BE2C (cell line): ENCODE data around the gene ADAMTS2.

Source experiments
- DNase-seq: peaks from one replicate; pipeline ENCODE4 v3.0.0-alpha.2; 2020
- H3K27me3 ChIP-seq: fragments of 250-450 bp; sonication (Bioruptor Pico); 2 replicates; pipeline ENCODE4 v1.5.1; 2020; ENCODE audit warnings: mild to moderate bottlenecking
- H3K36me3 ChIP-seq: fragments of 250-450 bp; sonication (Bioruptor Pico); 2 replicates; pipeline ENCODE4 v1.5.1; 2020; ENCODE audit warnings: mild to moderate bottlenecking
- H3K4me1 ChIP-seq: fragments of 250-450 bp; sonication (Bioruptor Pico); 2 replicates; pipeline ENCODE4 v1.5.1; 2020
- H3K4me3 ChIP-seq: 2 replicates; pipeline ENCODE4 v1.5.1; 2011; ENCODE audit warnings: low read depth, low read length
- H3K9me3 ChIP-seq: fragments of 250-450 bp; sonication (Bioruptor Pico); 2 replicates; pipeline ENCODE4 v1.5.1; 2020
- TF ChIP-seq, protein P1 (sequence below): IDR thresholded peaks from 2 replicates; pipeline ENCODE4 v1.5.1; 2012; ENCODE audit warnings: mild to moderate bottlenecking, low read depth, low read length

ADAMTS2 gene

DNA sequence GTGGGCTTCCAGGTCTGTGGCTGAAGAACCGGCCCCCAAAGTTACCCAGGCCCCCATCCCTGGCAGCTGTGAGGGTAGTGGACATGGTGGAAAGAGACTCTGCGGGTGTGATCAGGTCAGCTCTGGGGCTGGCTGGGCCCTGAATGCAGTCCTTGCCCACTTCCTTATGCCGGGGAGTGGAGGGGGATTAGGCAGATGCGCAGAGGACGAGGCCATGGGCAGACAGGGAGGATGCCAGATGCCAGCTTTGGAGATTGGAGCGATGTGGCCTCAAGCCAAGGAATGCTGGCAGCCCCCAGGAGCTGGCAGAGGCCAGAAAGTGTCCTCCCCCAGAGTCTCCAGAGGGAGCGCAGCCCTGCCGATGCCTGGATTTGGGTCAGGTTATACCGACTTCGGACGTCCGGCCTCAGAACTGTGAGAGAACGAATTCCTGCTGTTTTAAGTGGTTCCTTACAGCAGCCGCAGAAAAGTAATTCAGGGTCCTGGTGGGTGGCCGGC lies 69.8 kb downstream of the ADAMTS2 start:
- no peaks in the 10 kb centered on the region for H3K36me3 ChIP-seq
- H3K4me3 ChIP-seq: no peak overlapping the region

DNA sequence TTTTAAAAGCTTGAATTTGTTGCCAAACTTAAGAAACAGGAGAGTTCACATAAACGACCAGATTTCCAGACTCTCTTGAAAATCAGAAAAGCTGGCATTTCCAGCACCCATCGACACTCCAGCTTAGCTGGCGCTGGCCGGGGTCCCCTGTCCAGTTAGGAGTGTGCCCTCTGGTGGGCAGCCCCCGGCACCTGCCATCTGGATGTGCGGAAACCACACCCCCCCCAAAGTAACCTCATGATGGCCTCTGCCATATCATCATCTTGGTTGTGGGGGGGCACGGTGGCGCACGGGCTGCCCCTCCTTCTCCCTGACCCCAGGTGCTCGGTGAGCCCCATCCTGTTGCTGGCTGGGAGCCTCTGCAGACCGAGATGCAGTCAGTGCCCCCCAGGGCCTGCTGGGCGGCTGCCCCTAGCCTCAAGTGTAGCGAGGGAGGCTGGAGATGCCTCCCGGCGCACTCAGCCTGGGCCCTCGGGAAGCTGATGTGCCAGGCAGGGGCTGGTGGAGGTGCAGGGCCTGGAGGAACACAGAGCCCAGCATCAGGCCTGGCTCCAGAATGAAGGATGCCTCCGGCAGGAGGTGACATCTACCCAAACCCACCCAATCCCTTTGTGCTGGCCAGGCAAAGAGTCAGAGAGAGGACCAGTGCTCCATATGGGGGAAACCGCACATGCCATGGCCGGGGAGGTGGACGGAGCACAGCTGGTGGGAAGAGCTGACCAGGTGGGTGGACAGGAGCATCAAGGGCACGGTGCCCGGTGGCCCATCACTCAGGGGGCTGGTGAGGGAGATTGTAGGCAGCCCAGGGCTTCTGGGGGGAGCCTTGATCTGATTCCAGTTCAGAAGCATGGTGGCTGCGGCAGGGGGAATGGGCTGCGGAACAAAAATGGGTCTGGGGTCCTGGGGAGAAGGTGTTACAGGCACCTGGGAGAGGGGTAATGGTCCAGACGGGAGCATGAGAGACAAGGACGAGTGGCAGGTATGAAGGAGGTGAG lies 70.6 kb downstream of the ADAMTS2 start:
- Histone ChIP-seq H3K36me3 (no peaks in the 10 kb centered on the region), H3K4me1 (no peaks in the 10 kb centered on the region), H3K4me3 (no peak overlapping the region), H3K27me3 (no peaks in the 10 kb centered on the region), H3K9me3 (no peaks in the 10 kb centered on the region)
- TF ChIP-seq, protein P1, sequence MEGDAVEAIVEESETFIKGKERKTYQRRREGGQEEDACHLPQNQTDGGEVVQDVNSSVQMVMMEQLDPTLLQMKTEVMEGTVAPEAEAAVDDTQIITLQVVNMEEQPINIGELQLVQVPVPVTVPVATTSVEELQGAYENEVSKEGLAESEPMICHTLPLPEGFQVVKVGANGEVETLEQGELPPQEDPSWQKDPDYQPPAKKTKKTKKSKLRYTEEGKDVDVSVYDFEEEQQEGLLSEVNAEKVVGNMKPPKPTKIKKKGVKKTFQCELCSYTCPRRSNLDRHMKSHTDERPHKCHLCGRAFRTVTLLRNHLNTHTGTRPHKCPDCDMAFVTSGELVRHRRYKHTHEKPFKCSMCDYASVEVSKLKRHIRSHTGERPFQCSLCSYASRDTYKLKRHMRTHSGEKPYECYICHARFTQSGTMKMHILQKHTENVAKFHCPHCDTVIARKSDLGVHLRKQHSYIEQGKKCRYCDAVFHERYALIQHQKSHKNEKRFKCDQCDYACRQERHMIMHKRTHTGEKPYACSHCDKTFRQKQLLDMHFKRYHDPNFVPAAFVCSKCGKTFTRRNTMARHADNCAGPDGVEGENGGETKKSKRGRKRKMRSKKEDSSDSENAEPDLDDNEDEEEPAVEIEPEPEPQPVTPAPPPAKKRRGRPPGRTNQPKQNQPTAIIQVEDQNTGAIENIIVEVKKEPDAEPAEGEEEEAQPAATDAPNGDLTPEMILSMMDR: no peak
- no peak for DNase-seq

More for the DNA sequence above, 69.8 kb downstream of the ADAMTS2 start:
- Histone ChIP-seq H3K27me3 (no peaks in the 10 kb centered on the region), H3K9me3 (no peaks in the 10 kb centered on the region), H3K4me1 (no peaks in the 10 kb centered on the region)
- TF ChIP-seq, protein P1: no peak
- no peak for DNase-seq

DNA sequence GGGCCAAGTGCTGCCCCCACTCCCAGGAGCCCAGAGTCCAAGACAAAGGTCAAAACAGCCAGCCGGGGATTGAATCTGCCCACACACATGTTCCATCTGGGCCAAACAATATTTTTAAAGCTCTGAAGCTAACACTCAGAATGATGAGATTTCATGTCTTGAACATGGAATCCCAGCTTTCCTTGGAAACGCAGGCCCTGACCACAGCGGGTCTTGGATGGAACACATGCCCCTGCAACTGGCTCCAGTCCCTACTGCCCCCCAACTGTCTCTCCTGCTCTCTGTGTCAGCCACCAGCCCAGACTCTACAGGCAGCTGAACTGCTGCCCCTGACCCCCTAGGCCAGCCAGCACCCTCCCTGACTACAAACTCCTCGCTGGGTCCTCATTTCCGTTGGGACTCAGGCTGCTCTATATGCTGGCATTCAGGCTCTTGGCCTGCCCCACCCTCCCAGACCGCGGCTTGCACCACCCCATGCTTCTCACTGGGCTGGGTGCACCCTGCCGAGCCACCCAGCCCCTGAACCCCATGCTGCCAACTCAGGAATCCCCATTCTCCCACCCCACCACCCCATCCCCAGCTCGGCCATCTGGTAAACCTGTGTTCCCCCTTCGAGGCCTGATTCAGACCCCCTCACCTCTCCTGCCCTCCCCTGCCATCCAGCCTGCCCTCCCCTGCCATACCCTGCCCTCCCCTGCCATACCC lies 71.7 kb downstream of the ADAMTS2 start:
- Histone ChIP-seq H3K36me3 (no peaks in the 10 kb centered on the region), H3K4me1 (no peaks in the 10 kb centered on the region), H3K9me3 (no peaks in the 10 kb centered on the region), H3K27me3 (no peaks in the 10 kb centered on the region), H3K4me3 (no peak overlapping the region)
- TF ChIP-seq, protein P1: no peak
- no peak for DNase-seq

DNA sequence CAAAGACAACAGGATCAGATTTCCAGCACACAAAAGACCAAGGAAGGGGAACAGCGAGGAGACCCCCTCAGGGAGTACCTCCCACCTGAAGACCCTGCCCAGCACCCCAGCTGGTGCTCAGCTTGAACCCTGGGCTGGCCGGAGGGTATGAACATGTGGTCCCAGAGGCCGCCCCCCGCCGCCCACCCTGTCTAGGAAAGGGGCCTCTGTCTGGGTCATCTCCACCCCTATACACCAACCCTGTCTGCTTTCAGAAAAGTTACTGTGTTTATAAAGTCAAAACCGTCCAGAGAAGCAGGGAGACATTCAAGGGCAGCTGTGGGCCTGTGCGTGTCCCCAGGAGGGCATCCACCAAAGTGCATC lies 72.2 kb downstream of the ADAMTS2 start:
- no peaks in the 10 kb centered on the region for H3K27me3 ChIP-seq
- TF ChIP-seq, protein P1: no peak
- no peaks in the 10 kb centered on the region for H3K4me1 ChIP-seq
- no peak overlapping the region for H3K4me3 ChIP-seq
- DNase-seq: no peak
- H3K36me3 ChIP-seq: no peaks in the 10 kb centered on the region
- no peaks in the 10 kb centered on the region for H3K9me3 ChIP-seq

DNA sequence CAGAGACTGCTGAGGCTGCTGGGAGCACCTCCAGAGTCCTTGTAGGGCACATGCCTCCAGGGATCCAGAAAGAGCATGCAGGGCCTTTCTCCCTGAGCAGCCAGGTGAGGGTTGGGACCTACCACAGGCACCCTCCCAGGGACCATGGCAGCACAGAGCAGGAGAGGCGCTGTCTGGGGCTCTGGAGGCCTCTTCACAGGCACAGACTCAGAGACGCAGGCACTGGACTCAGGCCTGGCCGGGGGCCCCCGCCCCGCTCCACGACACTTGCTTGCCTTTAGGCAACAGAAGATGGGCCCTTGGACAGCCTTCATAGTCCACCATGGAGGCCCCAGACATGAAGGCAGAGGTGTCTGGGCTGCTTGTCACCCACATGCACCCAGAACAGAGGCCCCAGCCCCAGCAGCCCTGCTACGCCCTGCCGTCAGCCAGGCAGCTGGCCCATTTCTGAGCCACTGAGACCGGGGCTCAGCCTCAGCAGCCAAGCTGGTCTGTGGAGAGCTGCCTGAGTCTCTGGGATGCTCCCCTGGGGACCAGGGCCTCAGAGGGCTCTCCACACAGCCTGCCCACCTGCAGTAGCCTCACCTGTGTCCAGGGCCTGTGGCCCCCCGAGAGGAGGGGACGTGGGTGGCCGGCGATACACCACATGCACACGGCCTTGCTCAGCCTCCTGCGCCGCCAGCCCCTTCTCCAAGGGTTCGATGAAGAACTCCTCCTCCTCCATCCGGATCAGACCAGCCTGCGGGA lies 72.8 kb downstream of the ADAMTS2 start:
- no peaks in the 10 kb centered on the region for H3K36me3 ChIP-seq
- no peaks in the 10 kb centered on the region for H3K4me1 ChIP-seq
- TF ChIP-seq, protein P1: no peak
- no peaks in the 10 kb centered on the region for H3K9me3 ChIP-seq
- H3K4me3 ChIP-seq: no peak overlapping the region
- peak; percentile 6 for DNase-seq
- H3K27me3 ChIP-seq: no peaks in the 10 kb centered on the region
